Activated naive CD8-positive, alpha-beta T cell treated with anti-CD3 and anti-CD28 coated beads, Interleukin-2, amount 10 ng/mL, durations not matched to agents 7 days and 5 days (primary cell): ENCODE data around the gene LRP1B. TPM values are rescaled to one million over a fixed set of nuclear protein-coding genes. Genes with fewer than 3 reads are reported as not detected.
"Not testable (repeated sequence)": the region's sequence is repeated elsewhere in the genome, so short reads cannot be mapped to it uniquely, and the experiment has no call there.

Experiments
- ATAC-seq: fragments of 150-1000 bp; cut with Tn5 transposase; one replicate; pipeline ENCODE4 v1.10.0; 2021; ENCODE audit warnings: low read depth, moderate library complexity
- POLR2A ChIA-PET: fragments of 350-600 bp; sonication (Branson Sonifier 250); formaldehyde crosslinking; loops from one replicate; lab custom pipeline; 2021; ENCODE audit warnings: antibody characterized with exemption; lab: Charles Lee
- DNase-seq: peaks from one replicate; pipeline ENCODE4 v3.0.0; 2021
- H3K27ac Mint-ChIP-seq: one replicate; pipeline ENCODE4 v1.8.0; 2022; ENCODE audit warnings: mild to moderate bottlenecking, mixed read lengths
- H3K27me3 Mint-ChIP-seq: one replicate; pipeline ENCODE4 v1.8.0; 2022; ENCODE audit warnings: mild to moderate bottlenecking, moderate library complexity, mixed read lengths
- H3K36me3 Mint-ChIP-seq: one replicate; pipeline ENCODE4 v1.8.0; 2021; ENCODE audit warnings: mild to moderate bottlenecking, mixed read lengths
- H3K4me1 Mint-ChIP-seq: one replicate; pipeline ENCODE4 v1.8.0; 2021; ENCODE audit warnings: mixed read lengths
- H3K4me3 Mint-ChIP-seq: one replicate; pipeline ENCODE4 v1.8.0; 2022; ENCODE audit warnings: mild to moderate bottlenecking, moderate library complexity, mixed read lengths
- H3K9me3 Mint-ChIP-seq: one replicate; pipeline ENCODE4 v1.8.0; 2021; ENCODE audit warnings: mixed read lengths
- total RNA-seq, 2 experiments: library from RNA; stranded (reverse); gene quantifications; one replicate each; pipeline ENCODE4 v1.2.3, GENCODE V29; 2021

LRP1B gene
- total RNA-seq, 2 experiments from 2014 or later: not detected

DNA sequence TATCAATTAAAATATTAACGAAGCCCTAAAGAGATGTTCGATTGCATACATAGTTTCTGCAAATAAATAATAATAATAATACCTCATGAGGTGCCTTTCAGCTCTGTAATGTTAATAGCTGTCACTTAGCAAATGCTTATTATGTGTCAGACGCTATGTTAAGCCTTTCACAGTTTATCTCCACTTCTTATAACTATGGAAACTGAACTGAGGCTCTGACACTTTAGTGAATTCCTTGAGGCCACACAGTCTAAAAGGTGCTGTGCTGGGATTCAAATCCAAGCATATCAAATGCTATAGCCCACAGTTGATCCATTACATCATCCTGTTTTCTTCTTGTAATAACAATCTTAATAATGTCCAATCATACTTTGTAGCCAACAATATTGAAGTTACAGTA, 1779.1 kb downstream of the LRP1B start:
- H3K4me1 Mint-ChIP-seq: no peaks in the 10 kb centered on the region
- DNase-seq (no peak), ATAC-seq (no peak)
- no peaks in the 10 kb centered on the region for H3K36me3 Mint-ChIP-seq
- no peak overlapping the region for H3K27ac Mint-ChIP-seq
- H3K27me3 Mint-ChIP-seq: no peaks in the 10 kb centered on the region
- H3K4me3 Mint-ChIP-seq: no peak overlapping the region
- no peaks in the 10 kb centered on the region for H3K9me3 Mint-ChIP-seq
- POLR2A ChIA-PET: no interaction called here

DNA sequence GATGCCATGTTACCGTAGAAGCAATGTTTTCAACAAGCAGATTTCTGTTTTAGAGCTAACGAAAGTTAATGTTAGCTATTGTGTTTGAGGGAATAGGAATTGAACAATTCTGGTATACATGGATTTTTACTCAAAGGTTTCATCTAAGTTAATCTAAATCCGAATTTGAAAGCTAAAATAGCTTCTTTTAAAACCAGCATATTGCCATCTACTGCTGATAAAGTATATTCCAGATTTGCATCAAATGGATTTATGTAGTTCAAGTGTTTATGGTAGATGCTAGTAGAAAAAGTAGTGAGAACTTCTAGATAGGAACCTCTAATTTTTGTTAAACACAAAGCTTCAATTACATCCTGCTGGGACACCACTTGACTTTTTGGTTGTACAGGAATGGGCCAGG, 1781.1 kb downstream of the LRP1B start:
- Mint-ChIP-seq H3K27ac (no peak overlapping the region), H3K36me3 (no peaks in the 10 kb centered on the region), H3K4me1 (no peaks in the 10 kb centered on the region), H3K9me3 (no peaks in the 10 kb centered on the region), H3K27me3 (no peaks in the 10 kb centered on the region), H3K4me3 (no peak overlapping the region)
- DNase-seq (no peak), ATAC-seq (no peak)
- POLR2A ChIA-PET: no interaction called here

DNA sequence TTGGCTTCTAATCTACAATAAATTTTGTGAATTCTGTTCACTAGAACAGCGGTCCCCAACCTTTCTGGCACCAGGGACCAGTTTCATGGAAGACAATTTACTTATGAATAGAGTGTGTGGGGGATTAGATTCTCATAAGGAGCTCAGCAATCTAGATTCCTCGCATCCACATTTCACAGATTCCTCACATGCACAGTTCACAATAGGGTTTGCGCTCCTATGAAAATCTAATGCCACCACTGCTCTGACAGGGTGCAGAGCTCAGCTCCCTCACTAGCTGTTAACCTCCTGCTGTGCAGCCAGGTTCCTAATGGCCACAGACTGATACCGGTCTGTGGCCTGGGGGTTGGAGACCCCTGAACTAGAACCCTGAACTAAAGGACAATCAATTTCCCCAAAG, 1782.0 kb downstream of the LRP1B start:
- DNase-seq (no peak), ATAC-seq (no peak)
- POLR2A ChIA-PET: no interaction called here
- Mint-ChIP-seq H3K36me3 (no peaks in the 10 kb centered on the region), H3K27ac (no peak overlapping the region), H3K4me1 (no peaks in the 10 kb centered on the region), H3K4me3 (no peak overlapping the region), H3K27me3 (no peaks in the 10 kb centered on the region), H3K9me3 (no peaks in the 10 kb centered on the region)

DNA sequence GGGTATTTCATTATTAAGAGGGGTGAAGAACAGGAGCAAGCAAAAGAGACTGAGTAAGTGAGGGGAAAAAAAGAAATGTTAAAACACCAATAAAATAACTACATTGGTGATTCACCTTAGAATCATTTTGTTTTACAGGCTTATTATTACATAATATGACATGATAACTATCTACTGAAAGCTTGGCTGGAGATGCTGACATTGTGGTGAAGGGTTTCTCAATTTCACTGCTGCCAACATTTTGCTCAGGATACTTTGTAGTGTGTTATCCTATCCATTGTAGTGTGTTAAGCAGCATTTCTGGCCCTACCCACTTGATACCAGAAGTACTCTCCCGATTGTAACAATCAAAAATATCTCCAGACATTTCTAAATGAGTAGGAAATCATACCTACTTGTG, 1786.0 kb downstream of the LRP1B start:
- no peaks in the 10 kb centered on the region for H3K36me3 Mint-ChIP-seq
- no peak overlapping the region for H3K4me3 Mint-ChIP-seq
- no peaks in the 10 kb centered on the region for H3K9me3 Mint-ChIP-seq
- no peaks in the 10 kb centered on the region for H3K27me3 Mint-ChIP-seq
- no peak for ATAC-seq
- no peaks in the 10 kb centered on the region for H3K4me1 Mint-ChIP-seq
- POLR2A ChIA-PET: no interaction called here
- H3K27ac Mint-ChIP-seq: no peak overlapping the region
- no peak for DNase-seq

DNA sequence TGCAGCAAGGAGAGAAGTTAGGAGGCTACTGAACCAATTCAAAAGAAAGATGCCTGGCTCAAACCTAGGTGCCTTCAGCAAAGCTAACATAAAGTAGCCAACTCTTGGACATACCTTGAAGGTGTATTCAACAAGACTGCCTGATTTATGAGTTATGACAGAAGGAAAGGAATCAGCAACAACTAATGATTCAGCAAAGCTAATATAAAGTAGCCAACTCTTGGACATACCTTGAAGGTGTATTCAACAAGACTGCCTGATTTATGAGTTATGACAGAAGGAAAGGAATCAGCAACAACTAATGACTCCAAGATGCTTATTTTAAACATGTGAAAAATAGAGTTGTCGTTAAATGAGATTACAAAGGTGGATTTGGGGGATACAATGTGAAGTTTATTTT, 1786.5 kb downstream of the LRP1B start:
- H3K4me3 Mint-ChIP-seq, H3K9me3 Mint-ChIP-seq, POLR2A ChIA-PET, ATAC-seq, DNase-seq, H3K4me1 Mint-ChIP-seq, H3K27ac Mint-ChIP-seq, H3K27me3 Mint-ChIP-seq, H3K36me3 Mint-ChIP-seq: not testable (repeated sequence)

DNA sequence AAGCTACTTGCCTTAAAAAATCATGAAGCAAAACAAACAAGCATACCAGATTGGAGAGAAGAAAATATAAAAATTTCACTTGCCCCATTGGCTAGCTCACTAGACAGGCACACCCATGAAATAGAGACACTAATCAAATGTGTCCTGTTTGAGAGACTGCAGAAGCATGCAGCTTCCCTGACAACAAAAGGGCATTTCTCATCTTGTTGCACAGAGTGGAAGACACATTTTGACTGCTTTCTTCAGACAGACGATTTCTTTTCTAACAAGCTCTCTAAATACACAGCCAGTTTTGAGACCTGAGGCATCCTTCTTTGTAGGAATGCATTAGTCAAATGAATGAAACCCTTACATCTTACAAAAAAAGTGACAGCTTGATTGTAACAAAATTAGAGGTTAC, 1792.0 kb downstream of the LRP1B start:
- POLR2A ChIA-PET: no interaction called here
- no peak for ATAC-seq
- no peaks in the 10 kb centered on the region for H3K36me3 Mint-ChIP-seq

DNA sequence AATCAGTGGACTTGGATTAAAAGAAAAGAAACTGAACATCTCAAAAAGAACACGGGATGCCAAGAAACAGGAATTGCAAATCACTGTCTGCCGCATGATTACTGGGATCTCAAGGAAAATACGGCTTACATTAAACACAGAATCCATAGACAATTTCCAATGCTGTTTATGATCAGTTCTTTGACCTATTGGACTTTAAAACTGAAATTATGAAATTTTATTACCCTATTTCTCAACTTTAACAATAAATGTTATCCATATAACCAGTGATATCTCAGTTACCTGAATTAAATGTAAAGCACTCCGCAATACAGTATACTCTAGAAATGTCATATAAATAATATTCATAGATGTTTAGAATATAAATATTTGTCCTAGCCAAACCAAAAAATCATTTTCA, 1793.8 kb downstream of the LRP1B start:
- no peaks in the 10 kb centered on the region for H3K36me3 Mint-ChIP-seq
- POLR2A ChIA-PET: no interaction called here
- no peaks in the 10 kb centered on the region for H3K4me1 Mint-ChIP-seq
- H3K9me3 Mint-ChIP-seq: peaks cover 8% of the 10 kb centered on the region
- H3K27me3 Mint-ChIP-seq: no peaks in the 10 kb centered on the region
- DNase-seq: no peak
- H3K4me3 Mint-ChIP-seq: no peak overlapping the region
- ATAC-seq: no peak
- no peak overlapping the region for H3K27ac Mint-ChIP-seq

More for the DNA sequence above, 1792.0 kb downstream of the LRP1B start:
- DNase-seq: no peak
- Mint-ChIP-seq H3K9me3 (peaks cover 4% of the 10 kb centered on the region), H3K27ac (no peak overlapping the region), H3K4me3 (no peak overlapping the region), H3K27me3 (no peaks in the 10 kb centered on the region), H3K4me1 (no peaks in the 10 kb centered on the region)

DNA sequence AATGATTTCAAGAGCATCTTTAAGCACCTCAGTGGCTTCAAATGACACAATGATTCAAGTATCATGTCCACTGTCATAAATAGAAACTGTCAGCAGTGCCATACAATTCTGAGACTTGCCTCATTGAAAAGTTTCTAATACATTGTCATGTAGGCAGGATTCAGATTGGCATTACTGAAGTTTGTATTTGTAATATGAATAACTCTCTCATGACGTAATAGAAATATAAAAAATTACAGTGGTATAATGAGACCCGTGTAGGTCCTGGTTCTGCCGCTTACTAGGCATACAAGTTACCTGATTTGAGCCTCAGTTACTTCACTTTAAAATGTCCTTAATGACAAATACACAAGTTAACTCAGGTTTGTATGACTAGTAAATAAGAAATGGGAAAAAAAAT, 1814.5 kb downstream of the LRP1B start:
- H3K36me3 Mint-ChIP-seq: no peaks in the 10 kb centered on the region
- H3K4me1 Mint-ChIP-seq: no peaks in the 10 kb centered on the region
- H3K27me3 Mint-ChIP-seq: no peaks in the 10 kb centered on the region
- no peak for DNase-seq
- peaks cover 5% of the 10 kb centered on the region for H3K9me3 Mint-ChIP-seq
- POLR2A ChIA-PET: no interaction called here
- no peak for ATAC-seq
- no peak overlapping the region for H3K4me3 Mint-ChIP-seq
- H3K27ac Mint-ChIP-seq: no peak overlapping the region

DNA sequence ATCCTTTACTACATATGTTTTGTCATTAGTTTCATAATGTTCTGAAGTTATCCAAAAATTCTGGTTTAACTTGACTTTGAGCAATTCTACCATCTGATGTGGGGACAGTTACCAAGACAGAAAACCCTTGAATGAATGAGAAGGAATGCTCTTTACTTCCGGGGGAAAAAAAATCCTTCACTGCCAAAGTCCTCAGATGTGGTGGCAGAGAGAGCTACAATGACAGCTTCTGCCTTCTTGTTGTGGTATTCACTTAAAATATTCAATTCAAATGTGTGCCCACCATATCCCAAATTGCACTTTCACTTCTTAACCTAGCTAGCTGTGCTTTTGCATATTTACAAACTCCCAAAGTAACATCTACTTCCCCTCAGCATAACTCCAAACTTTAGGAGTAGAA, 1818.9 kb downstream of the LRP1B start:
- POLR2A ChIA-PET: no interaction called here
- Mint-ChIP-seq H3K27ac (no peak overlapping the region), H3K9me3 (peaks cover under 1% of the 10 kb centered on the region), H3K4me1 (no peaks in the 10 kb centered on the region), H3K27me3 (no peaks in the 10 kb centered on the region), H3K4me3 (no peak overlapping the region), H3K36me3 (no peaks in the 10 kb centered on the region)
- ATAC-seq (no peak), DNase-seq (no peak)

DNA sequence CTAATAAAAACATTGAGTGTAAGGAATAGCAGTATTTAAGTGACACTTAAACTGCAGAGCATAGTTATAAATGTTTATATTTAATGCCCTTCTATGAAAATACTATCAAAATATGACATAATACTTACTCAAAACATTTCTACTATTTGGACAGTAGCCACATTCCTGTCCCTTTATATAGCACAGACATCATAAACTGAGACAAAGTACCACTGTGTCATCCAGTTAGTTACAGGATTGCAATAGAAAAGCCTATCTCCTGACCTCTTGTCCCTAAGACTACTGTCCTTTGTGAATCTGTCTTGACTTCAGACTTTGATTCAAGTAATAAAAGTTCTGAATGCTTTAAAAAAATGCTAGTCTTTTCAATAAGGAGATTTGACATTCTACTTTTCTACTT, 1822.1 kb downstream of the LRP1B start:
- Mint-ChIP-seq H3K36me3 (no peaks in the 10 kb centered on the region), H3K27ac (no peak overlapping the region), H3K4me1 (no peaks in the 10 kb centered on the region), H3K4me3 (no peak overlapping the region), H3K9me3 (peaks cover 2% of the 10 kb centered on the region), H3K27me3 (no peaks in the 10 kb centered on the region)
- DNase-seq (no peak), ATAC-seq (no peak)
- POLR2A ChIA-PET: no interaction called here

DNA sequence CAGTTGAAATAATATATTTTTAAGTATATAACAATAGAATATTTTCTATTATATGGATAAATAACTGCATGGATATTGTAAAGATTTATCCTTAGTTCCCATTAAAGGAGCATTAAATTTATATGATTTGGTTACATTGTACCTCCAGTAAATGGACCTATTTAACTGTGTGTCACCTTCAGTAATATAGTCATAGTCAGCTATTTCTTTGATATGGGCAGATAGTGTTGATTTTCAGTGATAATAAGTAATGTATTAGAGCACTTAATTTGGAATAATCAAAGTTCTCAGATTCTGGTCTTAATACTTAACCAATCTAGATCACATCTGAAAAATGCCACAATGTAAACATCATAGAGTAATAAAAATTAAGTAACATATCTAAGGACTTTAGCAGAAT, 1823.3 kb downstream of the LRP1B start:
- POLR2A ChIA-PET: no interaction called here
- Mint-ChIP-seq H3K9me3 (peaks cover 2% of the 10 kb centered on the region), H3K27me3 (no peaks in the 10 kb centered on the region), H3K4me1 (no peaks in the 10 kb centered on the region), H3K27ac (no peak overlapping the region), H3K36me3 (no peaks in the 10 kb centered on the region), H3K4me3 (no peak overlapping the region)
- no peak for DNase-seq
- ATAC-seq: no peak

DNA sequence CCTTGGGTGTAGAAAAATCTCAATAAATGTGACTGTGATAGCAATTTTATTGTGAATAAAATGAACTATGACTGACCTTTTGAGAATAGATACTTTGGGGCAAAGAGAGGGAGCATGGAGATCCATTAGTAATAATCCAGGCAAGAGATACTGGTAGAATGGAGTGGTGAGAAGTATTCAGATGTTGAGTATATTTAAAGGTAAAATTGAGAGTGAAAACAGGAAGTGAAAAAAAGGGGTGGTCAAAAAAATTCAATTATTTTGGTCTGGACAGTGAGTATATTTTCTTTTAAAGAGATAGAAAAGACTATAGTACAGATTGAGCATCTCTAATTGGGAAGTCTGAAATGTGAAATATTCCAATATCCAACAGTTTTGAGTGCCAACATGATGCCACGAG, 1835.0 kb downstream of the LRP1B start:
- no peaks in the 10 kb centered on the region for H3K4me1 Mint-ChIP-seq
- no peaks in the 10 kb centered on the region for H3K9me3 Mint-ChIP-seq
- no peaks in the 10 kb centered on the region for H3K27me3 Mint-ChIP-seq
- no peaks in the 10 kb centered on the region for H3K36me3 Mint-ChIP-seq
- H3K4me3 Mint-ChIP-seq: no peak overlapping the region
- H3K27ac Mint-ChIP-seq: no peak overlapping the region
- ATAC-seq: no peak
- DNase-seq: no peak
- POLR2A ChIA-PET: no interaction called here

DNA sequence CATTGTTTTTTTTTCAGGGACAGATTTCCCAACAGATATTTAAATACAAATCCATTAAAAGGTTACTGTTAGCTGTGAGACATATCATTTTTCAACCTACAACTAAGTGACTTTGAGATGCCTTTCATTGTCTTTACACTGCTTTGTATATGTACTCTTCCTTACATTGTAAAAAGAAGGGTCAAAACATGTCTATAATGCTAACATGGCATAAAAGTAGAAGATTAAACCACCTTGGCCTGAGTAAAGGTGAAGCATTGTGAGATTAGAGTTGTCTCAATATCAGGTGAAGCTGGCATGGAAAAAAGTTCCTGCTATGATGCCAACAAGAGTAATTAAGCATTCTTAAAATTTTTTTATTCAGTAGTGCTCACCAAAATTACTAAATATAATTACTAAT, 1842.1 kb downstream of the LRP1B start:
- no peaks in the 10 kb centered on the region for H3K27me3 Mint-ChIP-seq
- DNase-seq (no peak), ATAC-seq (no peak)
- H3K27ac Mint-ChIP-seq: no peak overlapping the region
- no peaks in the 10 kb centered on the region for H3K4me1 Mint-ChIP-seq
- H3K36me3 Mint-ChIP-seq: no peaks in the 10 kb centered on the region
- peaks cover 2% of the 10 kb centered on the region for H3K9me3 Mint-ChIP-seq
- H3K4me3 Mint-ChIP-seq: no peak overlapping the region
- POLR2A ChIA-PET: no interaction called here

DNA sequence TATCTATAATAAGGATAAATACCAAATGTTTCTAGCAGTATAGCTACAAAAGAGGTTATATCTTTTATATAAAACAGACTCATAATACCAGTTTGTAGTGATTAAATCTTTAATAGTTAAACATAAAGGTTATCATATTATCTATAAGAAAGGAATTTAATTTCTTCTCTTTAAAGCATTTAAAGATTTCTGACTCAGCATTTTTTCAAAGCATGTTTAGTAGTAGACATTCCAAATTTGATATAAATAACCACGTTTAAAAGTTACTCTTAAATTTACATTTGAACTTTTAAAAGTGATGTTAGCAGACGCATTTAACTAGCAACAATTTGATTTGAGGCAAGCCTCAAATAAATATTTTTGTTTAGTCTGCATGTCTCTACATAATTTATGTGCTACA, 1842.6 kb downstream of the LRP1B start:
- Mint-ChIP-seq H3K27me3 (no peaks in the 10 kb centered on the region), H3K4me3 (no peak overlapping the region), H3K4me1 (no peaks in the 10 kb centered on the region), H3K27ac (no peak overlapping the region), H3K9me3 (peaks cover 2% of the 10 kb centered on the region), H3K36me3 (no peaks in the 10 kb centered on the region)
- POLR2A ChIA-PET: no interaction called here
- no peak for DNase-seq
- no peak for ATAC-seq

DNA sequence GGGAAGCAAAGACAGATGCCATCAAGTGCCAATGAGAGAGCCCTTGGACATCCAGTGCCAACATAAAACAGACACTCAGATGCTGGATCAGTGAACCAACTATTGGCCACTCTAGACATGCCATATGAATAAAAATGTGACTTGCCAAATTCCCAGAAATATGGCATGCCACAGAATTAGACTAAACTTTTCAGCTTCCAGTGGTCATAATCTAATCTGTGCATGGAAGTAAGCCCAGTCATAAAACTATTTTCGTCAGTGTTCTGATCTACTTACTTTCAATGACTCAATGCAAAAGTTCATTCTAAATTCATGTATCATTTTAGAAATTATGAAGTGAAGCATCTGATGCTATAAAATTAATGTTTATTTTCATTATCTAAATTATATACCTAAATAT, 1844.4 kb downstream of the LRP1B start:
- H3K36me3 Mint-ChIP-seq: no peaks in the 10 kb centered on the region
- POLR2A ChIA-PET: no interaction called here
- DNase-seq: no peak
- ATAC-seq: no peak
- no peaks in the 10 kb centered on the region for H3K4me1 Mint-ChIP-seq
- H3K4me3 Mint-ChIP-seq: no peak overlapping the region
- peaks cover 2% of the 10 kb centered on the region for H3K9me3 Mint-ChIP-seq
- H3K27me3 Mint-ChIP-seq: no peaks in the 10 kb centered on the region
- H3K27ac Mint-ChIP-seq: no peak overlapping the region
